GM12892 (cell line): Measurements from ENCODE around the gene SLC4A8.

Experiments
- POLR2A ChIP-seq: IDR thresholded peaks from 2 replicates; pipeline ENCODE4 v1.6.1; 2011; ENCODE audit warnings: low read depth, low read length, control low read depth
- POLR2AphosphoS5 ChIP-seq: IDR thresholded peaks from 2 replicates; pipeline ENCODE4 v1.6.1; 2011; ENCODE audit warnings: low read depth, low read length, control low read depth

GRCh38 chr12:51404627-51405026, 20.0 kb upstream of the SLC4A8 start:
- TF ChIP-seq POLR2A (no peak), POLR2AphosphoS5 (no peak)
